Measurements from ENCODE around the gene POU4F3.

DNA sequence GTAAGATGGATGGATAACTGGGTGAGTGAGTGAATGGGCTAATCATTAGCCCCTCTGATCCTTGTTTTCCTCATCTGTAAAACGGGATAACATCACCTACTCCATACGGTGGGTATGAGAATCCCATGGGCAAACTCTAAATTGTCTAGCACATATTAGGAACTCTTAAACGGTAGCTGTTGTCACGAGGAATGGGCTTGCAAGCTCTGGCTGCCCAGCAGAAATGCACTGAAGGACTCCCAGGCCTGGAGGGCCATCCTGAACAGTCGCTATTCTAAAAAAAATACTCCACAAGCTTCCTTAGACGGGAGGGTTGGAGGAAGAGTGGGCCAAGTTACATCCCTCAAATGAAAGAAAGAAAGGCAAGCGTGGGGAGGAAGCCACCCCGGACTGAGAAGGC, 711 bp upstream of the POU4F3 start:
- TF ChIP-seq POLR2A (IDR thresholded peaks at IDR 0.05; ENCODE audit: low read length) (no peak), GATA1 (IDR thresholded peaks at IDR 0.05; ENCODE audit: low read depth, low read length) (no peak)

Measured in erythroblast (primary cell).